ENCODE data around the gene PDLIM5.

The PDLIM5 gene

DNA sequence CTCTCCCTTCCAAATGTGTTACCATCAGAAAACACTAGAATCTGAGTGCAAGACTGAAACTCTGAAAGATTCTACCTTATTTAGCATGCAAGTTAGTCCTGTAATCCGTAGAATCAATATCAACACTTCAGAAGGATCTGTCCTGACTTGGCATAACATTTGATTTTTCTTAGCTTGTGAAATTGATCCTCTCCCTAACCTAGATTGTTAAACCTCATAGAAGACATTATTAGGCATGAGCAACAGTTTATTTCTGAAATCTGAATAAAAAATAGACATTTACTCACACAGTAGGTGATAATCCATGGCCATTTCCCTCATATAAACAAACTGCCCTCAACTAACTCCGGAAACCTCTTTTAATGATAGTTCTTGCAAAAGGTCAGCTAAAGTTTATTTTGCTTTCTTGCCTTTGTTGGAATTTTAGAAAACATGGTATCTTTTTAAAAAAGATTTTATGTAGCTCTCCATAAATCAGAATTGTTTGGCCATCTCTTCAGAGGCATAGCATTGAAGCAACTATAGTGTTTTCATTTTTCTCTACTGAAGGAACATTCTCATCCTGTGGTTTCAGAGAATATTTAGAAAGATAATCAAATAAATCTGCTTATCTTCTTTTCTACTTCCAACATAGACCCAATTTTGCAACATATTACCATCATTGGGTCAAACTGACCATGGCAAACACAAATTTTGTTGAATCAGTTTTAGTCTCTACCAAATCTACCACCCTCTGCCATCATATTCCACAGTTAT, 38.5 kb upstream of the PDLIM5 start:
- Histone ChIP-seq H3K4me3 (ENCODE audit: low read length) (no peak overlapping the region), H3K27me3 (ENCODE audit: control insufficient read depth, insufficient read depth, low read length) (no peaks in the 10 kb centered on the region), H3K36me3 (ENCODE audit: control insufficient read depth, insufficient read depth, low read length) (no peaks in the 10 kb centered on the region), H3K27ac (ENCODE audit: low read depth, low read length) (no peak overlapping the region), H3K9ac (ENCODE audit: low read length) (no peak overlapping the region), H3K4me1 (ENCODE audit: control insufficient read depth, insufficient read depth, low read length) (peaks cover 12% of the 10 kb centered on the region)

DNA sequence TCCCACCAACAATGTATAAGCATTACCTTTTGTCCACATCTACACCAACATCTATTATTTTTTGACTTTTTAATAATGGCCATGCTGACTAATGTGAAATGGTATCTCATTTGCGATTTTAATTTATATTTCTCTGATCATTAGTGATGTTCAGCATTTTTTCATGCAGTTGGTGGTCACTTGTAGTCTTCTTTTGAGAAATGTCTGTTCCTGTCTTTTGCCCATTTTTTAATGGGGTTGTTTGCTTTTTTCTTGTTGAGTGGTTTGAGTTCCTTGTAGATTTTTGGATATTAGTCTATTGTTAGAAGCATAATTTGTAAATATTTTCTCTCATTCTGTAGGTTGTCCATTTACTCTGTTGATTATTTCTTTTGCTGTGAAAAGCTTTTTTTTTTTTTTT, 36.8 kb upstream of the PDLIM5 start:
- H3K36me3 ChIP-seq (ENCODE audit: control insufficient read depth, insufficient read depth, low read length), result no peaks in the 10 kb centered on the region
- no peak overlapping the region for H3K9ac ChIP-seq (ENCODE audit: low read length)
- no peak overlapping the region for H3K4me3 ChIP-seq (ENCODE audit: low read length)
- H3K4me1 ChIP-seq (ENCODE audit: control insufficient read depth, insufficient read depth, low read length), result peaks cover 12% of the 10 kb centered on the region
- no peak overlapping the region for H3K27ac ChIP-seq (ENCODE audit: low read depth, low read length)
- H3K27me3 ChIP-seq (ENCODE audit: control insufficient read depth, insufficient read depth, low read length), result no peaks in the 10 kb centered on the region

DNA sequence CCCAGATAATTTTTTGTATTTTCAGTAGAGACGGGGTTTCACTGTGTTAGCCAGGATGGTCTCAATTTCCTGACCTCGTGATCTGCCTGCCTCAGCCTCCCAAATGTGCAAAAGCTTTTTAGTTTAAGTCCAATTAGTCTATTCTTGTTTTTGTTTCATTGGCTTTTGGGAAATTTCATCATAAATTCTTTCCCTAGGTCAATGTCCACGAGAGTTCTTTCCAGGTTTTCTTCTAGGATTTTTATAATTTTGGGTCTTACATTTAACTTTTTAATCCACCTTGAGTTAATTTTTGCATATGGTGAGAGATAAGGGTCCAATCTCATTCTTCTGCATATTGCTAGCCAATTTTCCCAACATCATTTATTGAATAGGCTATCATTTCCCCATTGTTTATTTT, 36.3 kb upstream of the PDLIM5 start:
- H3K27me3 ChIP-seq (ENCODE audit: control insufficient read depth, insufficient read depth, low read length), result no peaks in the 10 kb centered on the region
- no peak overlapping the region for H3K9ac ChIP-seq (ENCODE audit: low read length)
- no peaks in the 10 kb centered on the region for H3K36me3 ChIP-seq (ENCODE audit: control insufficient read depth, insufficient read depth, low read length)
- H3K4me1 ChIP-seq (ENCODE audit: control insufficient read depth, insufficient read depth, low read length), result peaks cover 12% of the 10 kb centered on the region
- no peak overlapping the region for H3K27ac ChIP-seq (ENCODE audit: low read depth, low read length)
- H3K4me3 ChIP-seq (ENCODE audit: low read length), result no peak overlapping the region

DNA sequence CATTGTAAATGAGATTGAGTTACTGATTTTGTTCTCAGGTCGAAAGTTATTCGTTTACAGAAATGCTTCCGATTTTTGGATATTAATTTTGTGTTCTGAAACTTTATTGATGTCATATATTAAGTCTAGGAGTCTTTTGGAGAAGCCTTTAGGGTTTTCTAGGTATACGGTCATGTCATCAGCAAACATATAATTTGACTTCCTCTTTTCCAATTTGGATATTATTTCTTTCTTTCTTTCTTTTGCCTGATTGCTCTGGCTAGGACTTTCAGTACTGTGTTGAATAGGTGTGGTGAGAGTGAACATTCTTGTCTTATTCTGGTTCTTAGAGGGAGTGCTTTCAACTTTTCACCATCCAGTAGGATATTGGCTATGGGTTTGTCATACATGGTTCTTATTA, 35.4 kb upstream of the PDLIM5 start:
- Histone ChIP-seq H3K36me3 (ENCODE audit: control insufficient read depth, insufficient read depth, low read length) (no peaks in the 10 kb centered on the region), H3K4me1 (ENCODE audit: control insufficient read depth, insufficient read depth, low read length) (peaks cover 12% of the 10 kb centered on the region), H3K9ac (ENCODE audit: low read length) (no peak overlapping the region), H3K4me3 (ENCODE audit: low read length) (no peak overlapping the region), H3K27ac (ENCODE audit: low read depth, low read length) (no peak overlapping the region), H3K27me3 (ENCODE audit: control insufficient read depth, insufficient read depth, low read length) (no peaks in the 10 kb centered on the region)

DNA sequence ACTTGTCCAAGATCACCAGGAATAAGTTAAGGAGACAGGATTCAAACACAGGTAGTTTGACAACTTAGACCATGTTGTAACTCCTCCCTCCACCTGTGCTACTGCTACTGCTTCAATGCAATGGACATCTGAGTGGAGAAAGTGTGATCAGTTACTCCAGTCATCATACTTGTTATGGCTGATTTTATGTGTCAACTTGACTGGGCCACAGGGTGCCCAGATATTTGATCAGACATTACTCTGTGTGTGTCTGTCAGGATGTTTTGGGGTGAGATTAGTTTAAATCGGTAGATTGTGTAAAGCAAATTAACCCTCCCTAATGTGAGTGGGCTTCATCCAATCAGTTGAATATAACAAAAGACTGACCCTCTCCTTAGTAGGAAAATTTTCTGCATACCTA, 34.8 kb upstream of the PDLIM5 start:
- H3K9ac ChIP-seq (ENCODE audit: low read length), result no peak overlapping the region
- H3K27me3 ChIP-seq (ENCODE audit: control insufficient read depth, insufficient read depth, low read length), result no peaks in the 10 kb centered on the region
- H3K4me3 ChIP-seq (ENCODE audit: low read length), result no peak overlapping the region
- H3K36me3 ChIP-seq (ENCODE audit: control insufficient read depth, insufficient read depth, low read length), result no peaks in the 10 kb centered on the region
- no peak overlapping the region for H3K27ac ChIP-seq (ENCODE audit: low read depth, low read length)
- H3K4me1 ChIP-seq (ENCODE audit: control insufficient read depth, insufficient read depth, low read length), result peaks cover 10% of the 10 kb centered on the region

DNA sequence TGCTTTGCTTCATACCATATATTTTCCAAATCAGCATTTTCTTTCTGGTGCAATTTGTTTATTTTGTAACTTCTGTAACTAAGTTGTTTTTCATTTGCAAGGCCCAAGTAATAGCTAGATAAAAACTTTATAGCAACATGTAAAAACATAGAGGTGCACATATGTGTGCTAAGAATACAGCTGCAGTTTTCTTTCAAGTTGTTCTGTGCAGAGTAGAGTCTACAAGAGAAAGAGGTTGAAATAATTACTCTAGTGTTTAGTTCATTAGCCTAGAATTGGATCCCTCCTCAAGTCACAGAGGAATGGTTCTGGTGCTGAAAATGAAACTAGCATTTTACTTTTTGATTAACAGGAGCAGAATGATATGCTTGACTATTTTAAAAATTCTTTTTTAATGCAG, 32.2 kb upstream of the PDLIM5 start:
- Histone ChIP-seq H3K36me3 (ENCODE audit: control insufficient read depth, insufficient read depth, low read length) (no peaks in the 10 kb centered on the region), H3K9ac (ENCODE audit: low read length) (no peak overlapping the region), H3K27me3 (ENCODE audit: control insufficient read depth, insufficient read depth, low read length) (no peaks in the 10 kb centered on the region), H3K4me3 (ENCODE audit: low read length) (no peak overlapping the region), H3K4me1 (ENCODE audit: control insufficient read depth, insufficient read depth, low read length) (no peaks in the 10 kb centered on the region), H3K27ac (ENCODE audit: low read depth, low read length) (no peak overlapping the region)

DNA sequence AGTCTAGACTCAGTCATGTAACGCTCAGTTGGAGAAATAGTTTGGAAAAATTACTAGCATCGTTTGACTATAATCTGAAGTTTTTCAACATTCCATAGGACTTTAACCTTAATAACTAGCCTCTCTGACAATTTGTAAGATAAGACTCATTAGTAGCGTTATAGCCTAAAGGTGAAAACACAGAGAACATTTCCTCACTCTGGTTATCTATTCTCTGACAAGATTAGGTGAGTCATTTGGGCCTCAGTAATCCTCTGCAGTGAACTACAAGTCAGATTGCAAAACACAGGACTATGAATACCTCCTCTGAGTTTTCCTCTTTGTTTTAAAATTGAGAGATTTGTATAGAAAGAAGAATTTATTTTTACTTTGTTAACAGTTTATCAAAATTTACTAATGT, 31.8 kb upstream of the PDLIM5 start:
- H3K4me3 ChIP-seq (ENCODE audit: low read length), result no peak overlapping the region
- no peak overlapping the region for H3K27ac ChIP-seq (ENCODE audit: low read depth, low read length)
- H3K27me3 ChIP-seq (ENCODE audit: control insufficient read depth, insufficient read depth, low read length), result no peaks in the 10 kb centered on the region
- no peaks in the 10 kb centered on the region for H3K36me3 ChIP-seq (ENCODE audit: control insufficient read depth, insufficient read depth, low read length)
- H3K4me1 ChIP-seq (ENCODE audit: control insufficient read depth, insufficient read depth, low read length), result no peaks in the 10 kb centered on the region
- H3K9ac ChIP-seq (ENCODE audit: low read length), result no peak overlapping the region

DNA sequence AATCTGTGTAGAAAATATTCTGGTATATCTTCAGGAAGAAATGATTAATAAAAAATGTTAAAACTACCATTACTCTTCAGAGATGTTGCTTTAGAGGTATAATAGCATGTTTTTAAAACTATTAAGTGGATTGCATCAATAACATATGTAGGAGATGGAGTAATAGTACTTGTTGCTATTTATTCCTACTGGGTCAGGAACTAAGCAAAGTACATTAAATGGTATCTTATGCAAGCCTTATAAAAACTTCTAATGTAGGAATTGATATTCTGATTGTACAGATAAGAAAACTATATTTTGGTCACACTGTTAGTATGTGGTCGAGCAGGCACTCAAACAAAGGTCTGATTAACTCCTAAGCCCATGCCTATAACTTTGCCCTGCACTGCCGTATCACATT, 31.4 kb upstream of the PDLIM5 start:
- Histone ChIP-seq H3K9ac (ENCODE audit: low read length) (no peak overlapping the region), H3K36me3 (ENCODE audit: control insufficient read depth, insufficient read depth, low read length) (no peaks in the 10 kb centered on the region), H3K27me3 (ENCODE audit: control insufficient read depth, insufficient read depth, low read length) (no peaks in the 10 kb centered on the region), H3K27ac (ENCODE audit: low read depth, low read length) (no peak overlapping the region), H3K4me3 (ENCODE audit: low read length) (no peak overlapping the region), H3K4me1 (ENCODE audit: control insufficient read depth, insufficient read depth, low read length) (no peaks in the 10 kb centered on the region)

DNA sequence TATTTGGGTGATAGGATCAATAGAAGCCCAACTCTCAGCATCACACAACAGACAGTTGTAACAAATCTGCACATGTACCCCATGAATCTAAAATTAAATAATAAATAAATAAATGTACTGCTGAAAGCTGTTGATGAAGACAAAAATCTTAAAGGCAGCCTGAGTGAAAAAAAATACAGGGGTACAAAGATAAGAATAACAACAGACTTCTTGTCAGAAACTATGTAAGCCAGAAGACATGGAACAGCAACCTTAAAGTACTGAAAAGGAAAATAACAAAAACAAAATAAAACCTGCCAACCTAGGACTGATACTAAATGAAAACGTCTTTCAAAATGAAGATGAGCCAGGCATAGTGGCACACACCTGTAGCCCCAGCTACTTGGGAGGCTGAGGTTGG, 25.0 kb upstream of the PDLIM5 start:
- Histone ChIP-seq H3K4me3 (ENCODE audit: low read length) (no peak overlapping the region), H3K27ac (ENCODE audit: low read depth, low read length) (no peak overlapping the region), H3K27me3 (ENCODE audit: control insufficient read depth, insufficient read depth, low read length) (no peaks in the 10 kb centered on the region), H3K9ac (ENCODE audit: low read length) (no peak overlapping the region), H3K36me3 (ENCODE audit: control insufficient read depth, insufficient read depth, low read length) (no peaks in the 10 kb centered on the region), H3K4me1 (ENCODE audit: control insufficient read depth, insufficient read depth, low read length) (no peaks in the 10 kb centered on the region)

DNA sequence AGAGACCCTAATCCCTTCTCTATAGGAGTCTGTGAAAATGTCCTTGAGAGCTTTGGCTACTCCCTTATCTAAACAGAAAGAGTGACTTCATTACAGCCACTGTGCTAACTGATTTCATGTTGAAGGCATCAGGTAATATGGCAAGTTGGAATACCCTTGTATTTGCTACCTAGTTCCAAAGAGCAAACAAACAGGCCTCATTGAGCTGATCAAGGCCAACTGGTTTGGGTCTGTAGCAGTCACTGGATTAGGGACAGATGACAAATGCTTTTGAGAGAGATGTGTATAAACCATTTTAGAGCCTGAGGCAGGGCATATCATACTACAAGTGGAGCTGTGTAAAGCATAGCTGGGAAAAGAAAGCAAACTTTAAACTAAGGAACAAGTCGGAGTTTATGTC, 22.9 kb upstream of the PDLIM5 start:
- Histone ChIP-seq H3K36me3 (ENCODE audit: control insufficient read depth, insufficient read depth, low read length) (no peaks in the 10 kb centered on the region), H3K4me1 (ENCODE audit: control insufficient read depth, insufficient read depth, low read length) (no peaks in the 10 kb centered on the region), H3K9ac (ENCODE audit: low read length) (no peak overlapping the region), H3K27ac (ENCODE audit: low read depth, low read length) (no peak overlapping the region), H3K27me3 (ENCODE audit: control insufficient read depth, insufficient read depth, low read length) (no peaks in the 10 kb centered on the region), H3K4me3 (ENCODE audit: low read length) (no peak overlapping the region)

DNA sequence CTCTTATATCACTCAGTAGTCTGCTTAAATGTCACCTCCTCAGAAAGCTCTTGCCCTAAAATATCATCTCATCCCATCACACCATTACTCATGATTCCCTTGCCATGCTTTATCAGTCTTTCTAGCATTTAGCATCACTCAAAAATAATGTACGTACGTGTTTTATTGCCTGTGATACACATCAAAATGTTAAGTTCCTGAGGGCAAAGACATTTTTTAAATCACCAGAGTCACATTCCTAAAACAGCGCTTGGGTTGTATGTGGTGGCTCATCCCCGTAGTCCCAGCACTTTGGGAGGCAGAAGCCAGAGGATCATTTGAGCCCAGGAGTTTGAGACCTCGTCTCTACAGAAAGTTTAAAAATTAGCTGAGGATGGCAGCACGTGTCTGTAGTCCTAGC, 21.3 kb upstream of the PDLIM5 start:
- Histone ChIP-seq H3K27ac (ENCODE audit: low read depth, low read length) (no peak overlapping the region), H3K9ac (ENCODE audit: low read length) (no peak overlapping the region), H3K4me1 (ENCODE audit: control insufficient read depth, insufficient read depth, low read length) (no peaks in the 10 kb centered on the region), H3K36me3 (ENCODE audit: control insufficient read depth, insufficient read depth, low read length) (no peaks in the 10 kb centered on the region), H3K27me3 (ENCODE audit: control insufficient read depth, insufficient read depth, low read length) (no peaks in the 10 kb centered on the region), H3K4me3 (ENCODE audit: low read length) (no peak overlapping the region)

DNA sequence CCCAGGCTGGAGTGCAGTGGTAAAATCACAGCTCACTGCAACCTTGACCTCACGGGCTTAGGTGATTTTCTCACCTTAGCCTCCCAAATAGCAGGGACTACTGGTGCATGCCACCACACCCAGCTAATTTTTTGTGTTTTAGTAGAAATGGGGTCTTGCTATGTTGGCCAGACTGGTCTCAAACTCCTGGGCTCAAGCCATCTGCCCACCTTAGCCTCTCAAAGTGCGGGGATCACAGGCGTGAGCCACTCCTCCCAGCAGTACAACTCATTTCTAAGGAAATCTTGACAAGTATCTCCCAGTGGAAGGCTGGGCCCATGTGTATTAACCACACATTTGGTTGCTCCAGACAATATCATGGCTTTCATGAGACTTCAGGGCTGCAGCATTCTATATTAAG, 20.4 kb upstream of the PDLIM5 start:
- Histone ChIP-seq H3K4me1 (ENCODE audit: control insufficient read depth, insufficient read depth, low read length) (no peaks in the 10 kb centered on the region), H3K4me3 (ENCODE audit: low read length) (no peak overlapping the region), H3K27ac (ENCODE audit: low read depth, low read length) (no peak overlapping the region), H3K27me3 (ENCODE audit: control insufficient read depth, insufficient read depth, low read length) (no peaks in the 10 kb centered on the region), H3K36me3 (ENCODE audit: control insufficient read depth, insufficient read depth, low read length) (no peaks in the 10 kb centered on the region), H3K9ac (ENCODE audit: low read length) (no peak overlapping the region)

DNA sequence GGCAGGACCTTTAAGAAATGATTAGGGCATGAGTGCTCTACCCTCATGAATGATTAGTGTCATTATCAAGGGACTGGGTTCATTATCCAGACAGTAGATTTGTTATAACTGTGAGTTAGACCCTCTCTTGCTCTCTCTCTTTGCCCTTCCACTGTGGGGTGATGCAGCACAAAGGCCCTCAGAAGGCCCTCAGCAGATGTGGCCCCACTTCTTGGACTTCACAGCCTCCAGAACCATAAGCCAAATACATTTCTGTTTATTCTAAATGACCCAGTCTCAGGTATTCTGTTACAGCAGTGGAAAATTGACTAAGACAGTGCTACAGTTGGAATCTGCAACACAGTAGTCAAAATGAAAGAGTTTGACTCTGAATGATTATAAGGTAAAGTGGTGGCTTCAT, 17.2 kb upstream of the PDLIM5 start:
- H3K27ac ChIP-seq (ENCODE audit: low read depth, low read length), result no peak overlapping the region
- no peaks in the 10 kb centered on the region for H3K36me3 ChIP-seq (ENCODE audit: control insufficient read depth, insufficient read depth, low read length)
- no peaks in the 10 kb centered on the region for H3K27me3 ChIP-seq (ENCODE audit: control insufficient read depth, insufficient read depth, low read length)
- H3K9ac ChIP-seq (ENCODE audit: low read length), result no peak overlapping the region
- H3K4me1 ChIP-seq (ENCODE audit: control insufficient read depth, insufficient read depth, low read length), result no peaks in the 10 kb centered on the region
- H3K4me3 ChIP-seq (ENCODE audit: low read length), result no peak overlapping the region
